Brain pericyte (primary cell): ENCODE measurements around the gene CEP126.
A peak's percentile ranks its signal among the peaks of the same experiment; 100 is the strongest.

Source experiments
- DNase-seq: peaks from one replicate; pipeline ENCODE4 v3.0.0-alpha.2; 2012; ENCODE audit warnings: low read depth, low spot score

CEP126 gene

GRCh38 chr11:102010776-102011494 is 96.1 kb downstream of the CEP126 start:
- DNase-seq: peak; percentile 8

DNA sequence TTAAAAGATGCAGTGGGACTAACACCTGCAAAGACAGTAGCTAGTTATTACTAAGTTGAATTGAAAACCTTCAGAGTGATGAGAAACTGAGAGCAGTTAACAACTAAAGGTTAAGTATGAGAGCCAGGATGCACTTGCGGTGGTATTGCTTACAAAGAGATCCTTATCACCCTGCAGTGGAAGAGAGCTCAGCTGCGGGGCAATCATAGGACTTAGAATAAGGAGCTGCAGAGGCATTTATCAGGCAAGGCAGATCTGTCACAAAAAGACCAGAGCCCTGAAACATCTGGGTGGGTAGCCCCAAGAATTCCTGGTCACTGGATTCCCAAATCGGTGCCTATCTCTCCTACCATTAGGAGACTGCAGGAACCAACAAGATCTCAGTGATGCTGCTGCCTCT is 98.1 kb downstream of the CEP126 start:
- no peak for DNase-seq

- DNase-seq: no peak
Measured at GRCh38 chr11:102014756-102015155, 99.9 kb downstream of the CEP126 start.

DNA sequence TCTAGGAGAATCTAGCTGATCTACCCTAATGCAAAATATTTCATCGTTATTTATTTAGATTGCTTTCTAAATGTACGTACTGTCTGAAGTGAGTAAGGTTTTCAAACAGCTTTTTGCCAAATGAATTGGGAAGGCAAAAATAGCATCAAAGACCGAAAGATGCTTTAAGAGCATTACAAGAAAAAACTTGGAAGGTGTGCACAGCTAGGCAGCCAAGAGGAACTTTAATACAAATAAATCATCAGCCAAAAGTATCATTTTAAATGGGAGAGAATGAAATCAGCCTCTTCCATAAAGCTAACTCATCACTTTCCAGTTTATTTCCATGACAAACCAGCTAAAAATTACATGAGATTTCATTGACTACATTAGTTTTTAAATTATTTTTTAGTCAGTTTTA is 102.2 kb downstream of the CEP126 start:
- DNase-seq: no peak

- DNase-seq: no peak
Measured at GRCh38 chr11:102026217-102026616, 111.4 kb downstream of the CEP126 start.

- no peak for DNase-seq
Measured at GRCh38 chr11:102026959-102027358, 112.1 kb downstream of the CEP126 start.

- no peak for DNase-seq
Measured at GRCh38 chr11:102036757-102037156, 121.9 kb downstream of the CEP126 start.

- no peak for DNase-seq
Measured at GRCh38 chr11:102046841-102047240, 132.0 kb downstream of the CEP126 start.

DNA sequence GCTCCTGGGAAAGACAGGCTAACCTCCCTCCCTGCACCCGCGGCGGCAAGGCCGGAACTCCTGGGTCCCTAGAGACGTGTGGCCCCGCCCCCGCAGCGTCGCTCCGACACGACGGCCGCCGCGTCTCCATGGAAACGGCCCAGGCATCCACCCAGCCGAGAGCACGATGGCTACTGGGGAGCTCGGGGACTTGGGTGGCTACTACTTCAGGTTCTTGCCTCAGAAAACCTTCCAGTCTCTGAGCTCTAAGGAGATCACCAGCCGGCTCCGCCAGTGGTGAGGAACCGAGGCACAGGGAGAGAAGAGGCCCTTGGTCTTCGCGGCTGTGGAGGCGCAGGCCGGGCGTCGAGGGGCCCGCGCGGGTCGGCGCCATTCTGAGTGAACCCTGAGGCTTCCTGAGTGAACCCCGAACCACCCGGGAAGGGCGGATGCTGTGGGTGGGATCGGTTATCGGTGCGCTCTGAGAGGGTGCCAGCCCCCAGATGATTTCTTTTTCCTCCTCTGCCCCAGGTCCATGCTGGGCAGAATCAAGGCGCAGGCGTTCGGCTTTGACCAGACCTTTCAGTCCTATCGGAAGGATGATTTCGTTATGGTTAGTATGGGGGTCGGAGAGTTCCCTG is 132.6 kb downstream of the CEP126 start, which contains the start of gene CFAP300:
CFAP300 (plus strand) TSS at position 133 of the 620 bp plus-strand sequence; CDS start at position 167, 34 bp downstream.
- DNase-seq: peak; percentile 49
